Brain microvascular endothelial cell (primary cell): ENCODE data around the gene FAM131C.

Experiments used
- DNase-seq: peaks from one replicate; pipeline ENCODE4 v3.0.0-alpha.2; 2020
- H3K27ac ChIP-seq: fragments of 250-450 bp; sonication (Bioruptor Pico); 2 replicates; pipeline ENCODE4 v1.5.1; 2020; ENCODE audit warnings: mild to moderate bottlenecking, moderate library complexity
- H3K27me3 ChIP-seq: fragments of 250-450 bp; sonication (Bioruptor Pico); replicated peaks from 2 replicates; pipeline ENCODE4 v1.5.1; 2020; ENCODE audit warnings: mild to moderate bottlenecking
- H3K36me3 ChIP-seq: fragments of 250-450 bp; sonication (Bioruptor Pico); replicated peaks from 2 replicates; pipeline ENCODE4 v1.5.1; 2020; ENCODE audit warnings: mild to moderate bottlenecking
- H3K4me3 ChIP-seq: 2 replicates; pipeline ENCODE4 v1.5.1; 2011; ENCODE audit warnings: low read depth, mild to moderate bottlenecking, control low read depth, low read length, moderate library complexity
- CTCF ChIP-seq: IDR thresholded peaks from 2 replicates; pipeline ENCODE4 v1.5.1; 2011; ENCODE audit warnings: low read depth, mild to moderate bottlenecking, moderate library complexity, low read length, control low read depth, inconsistent platforms; ENCODE audit errors: missing control alignments
- in situ Hi-C: cut with HindIII; loops from 2 replicates; pipeline ENCODE4 v1.10.0; 2017; ENCODE audit warnings: low sequenced_read_pairs, low pct_ligation_motif_present

Gene FAM131C

GRCh38 chr1:16077406-16078245, 4.2 kb upstream of the FAM131C start:
- no peaks in the 10 kb centered on the region for H3K36me3 ChIP-seq
- H3K27ac ChIP-seq = no peak overlapping the region
- no peak for DNase-seq
- no peak for TF ChIP-seq CTCF
- H3K4me3 ChIP-seq = no peak overlapping the region
- no peaks in the 10 kb centered on the region for H3K27me3 ChIP-seq
- in situ Hi-C loops = no loop called here

GRCh38 chr1:16076865-16077238, 3.4 kb upstream of the FAM131C start:
- in situ Hi-C loops = no loop called here
- no peak overlapping the region for H3K4me3 ChIP-seq
- no peaks in the 10 kb centered on the region for H3K36me3 ChIP-seq
- TF ChIP-seq CTCF = no peak
- no peak for DNase-seq
- H3K27me3 ChIP-seq = no peaks in the 10 kb centered on the region
- H3K27ac ChIP-seq = no peak overlapping the region

- Histone ChIP-seq H3K27me3 (no peaks in the 10 kb centered on the region), H3K36me3 (no peaks in the 10 kb centered on the region), H3K27ac (peak overlapping the region; percentile 27), H3K4me3 (no peak overlapping the region)
- no peak for TF ChIP-seq CTCF
- peak; percentile 93 for DNase-seq
- in situ Hi-C loops = no loop called here
Observed at GRCh38 chr1:16076031-16076864, 2.8 kb upstream of the FAM131C start.

- H3K4me3 ChIP-seq = no peak overlapping the region
- H3K36me3 ChIP-seq = no peaks in the 10 kb centered on the region
- H3K27ac ChIP-seq = peak overlapping the region; percentile 27
- no peak for TF ChIP-seq CTCF
- no peaks in the 10 kb centered on the region for H3K27me3 ChIP-seq
- DNase-seq = no peak
- in situ Hi-C loops = no loop called here
Observed at GRCh38 chr1:16075337-16076030, 2.0 kb upstream of the FAM131C start.

GRCh38 chr1:16074217-16074616, 766 bp upstream of the FAM131C start:
- H3K27me3 ChIP-seq = no peaks in the 10 kb centered on the region
- no peak overlapping the region for H3K27ac ChIP-seq
- DNase-seq = no peak
- TF ChIP-seq CTCF = no peak
- H3K4me3 ChIP-seq = no peak overlapping the region
- no peaks in the 10 kb centered on the region for H3K36me3 ChIP-seq
- in situ Hi-C loops = no loop called here
